ENCODE results near the gene TBX1.

Gene TBX1

GRCh38 chr22:19716829-19717105 is 43.8 kb upstream of the TBX1 start:
- no peak for TF ChIP-seq CTCF (IDR thresholded peaks at IDR 0.05)
- TF ChIP-seq ZFX (IDR thresholded peaks at IDR 0.05; ENCODE audit: borderline replicate concordance) = no peak
- no peak overlapping the region for H3K27ac ChIP-seq

DNA sequence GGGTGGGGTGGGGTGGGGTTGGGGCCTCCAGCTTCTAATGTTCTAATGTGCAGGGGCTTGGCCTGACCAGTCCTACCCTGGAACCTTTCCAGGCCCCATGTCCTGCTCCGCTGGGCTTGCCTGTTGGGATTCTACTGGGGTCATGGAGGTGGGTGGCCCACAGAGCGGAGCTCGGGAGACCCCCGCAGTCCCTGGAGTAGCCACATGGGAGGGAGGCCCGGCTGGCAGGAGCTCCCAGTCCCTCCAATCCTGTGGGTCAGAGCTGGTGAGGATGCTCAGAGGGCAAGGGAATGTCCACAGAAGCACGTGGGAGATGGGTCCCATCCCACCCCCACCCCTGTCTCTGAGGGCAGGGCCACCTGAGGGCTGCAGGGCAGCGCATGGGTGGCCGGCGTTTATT is 43.4 kb upstream of the TBX1 start:
- H3K27ac ChIP-seq = no peak overlapping the region
- TF ChIP-seq CTCF (IDR thresholded peaks at IDR 0.05) (no peak), ZFX (IDR thresholded peaks at IDR 0.05; ENCODE audit: borderline replicate concordance) (no peak)

GRCh38 chr22:19717691-19718455 is 42.7 kb upstream of the TBX1 start:
- no peak overlapping the region for H3K27ac ChIP-seq
- TF ChIP-seq CTCF (IDR thresholded peaks at IDR 0.05) = peak; percentile 98
- no peak for TF ChIP-seq ZFX (IDR thresholded peaks at IDR 0.05; ENCODE audit: borderline replicate concordance)

GRCh38 chr22:19718456-19719049 is 42.0 kb upstream of the TBX1 start:
- H3K27ac ChIP-seq = no peak overlapping the region
- TF ChIP-seq ZFX (IDR thresholded peaks at IDR 0.05; ENCODE audit: borderline replicate concordance) (no peak), CTCF (IDR thresholded peaks at IDR 0.05) (no peak)

DNA sequence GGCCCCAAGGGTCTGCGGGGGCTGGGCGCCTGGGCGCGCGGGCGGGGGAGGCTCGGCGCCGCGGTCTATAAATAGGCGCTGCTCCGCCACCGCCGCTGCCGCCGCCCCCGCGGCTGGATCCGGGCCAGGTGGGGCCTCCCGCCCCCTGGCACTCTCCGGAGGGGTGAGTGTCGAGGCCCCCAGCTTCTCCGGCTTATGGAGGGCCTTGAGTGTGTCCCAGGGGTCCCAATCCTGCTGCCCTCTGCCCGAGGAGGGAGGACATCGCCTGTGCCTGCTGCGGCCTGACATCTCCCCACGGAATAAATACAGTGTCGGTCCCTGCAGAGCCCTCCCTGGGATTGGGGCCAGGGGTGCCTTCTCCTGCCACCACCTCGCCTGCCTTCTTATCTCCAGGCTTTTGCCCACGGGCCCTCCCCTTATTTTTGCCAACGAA is 41.5 kb upstream of the TBX1 start:
- H3K27ac ChIP-seq = no peak overlapping the region

DNA sequence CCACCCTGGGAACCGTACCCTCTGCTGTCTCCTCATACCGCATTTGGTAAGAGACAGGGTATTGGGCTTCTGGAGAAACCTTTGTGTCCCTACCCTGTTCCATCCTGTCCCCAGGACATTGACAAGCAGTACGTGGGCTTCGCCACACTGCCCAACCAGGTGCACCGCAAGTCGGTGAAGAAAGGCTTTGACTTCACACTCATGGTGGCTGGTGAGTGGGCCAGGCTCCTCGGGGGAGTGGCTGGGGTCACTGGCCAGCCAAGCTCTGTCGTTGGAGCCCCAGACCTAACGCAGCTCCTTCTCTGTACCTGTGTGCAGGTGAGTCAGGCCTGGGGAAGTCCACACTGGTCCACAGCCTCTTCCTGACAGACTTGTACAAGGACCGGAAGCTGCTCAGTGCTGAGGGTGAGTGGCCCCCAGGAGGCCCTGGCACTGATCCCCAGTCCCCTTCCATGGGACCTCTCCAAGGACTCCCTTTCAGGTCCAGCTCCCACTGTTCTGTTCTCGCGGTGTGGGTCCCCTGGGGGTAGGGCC is 41.0 kb upstream of the TBX1 start:
- TF ChIP-seq ZFX (IDR thresholded peaks at IDR 0.05; ENCODE audit: borderline replicate concordance) (no peak), CTCF (IDR thresholded peaks at IDR 0.05) (no peak)
- H3K27ac ChIP-seq = no peak overlapping the region

More for the DNA sequence above, 41.5 kb upstream of the TBX1 start:
- TF ChIP-seq CTCF (IDR thresholded peaks at IDR 0.05) (no peak), ZFX (IDR thresholded peaks at IDR 0.05; ENCODE audit: borderline replicate concordance) (no peak)

GRCh38 chr22:19720150-19720827 is 40.3 kb upstream of the TBX1 start:
- TF ChIP-seq ZFX (IDR thresholded peaks at IDR 0.05; ENCODE audit: borderline replicate concordance) = no peak
- TF ChIP-seq CTCF (IDR thresholded peaks at IDR 0.05) = no peak
- H3K27ac ChIP-seq = no peak overlapping the region

Measured in 22Rv1 (cell line).